ENCODE measurements around the gene GAREM1.

GAREM1 gene

DNA sequence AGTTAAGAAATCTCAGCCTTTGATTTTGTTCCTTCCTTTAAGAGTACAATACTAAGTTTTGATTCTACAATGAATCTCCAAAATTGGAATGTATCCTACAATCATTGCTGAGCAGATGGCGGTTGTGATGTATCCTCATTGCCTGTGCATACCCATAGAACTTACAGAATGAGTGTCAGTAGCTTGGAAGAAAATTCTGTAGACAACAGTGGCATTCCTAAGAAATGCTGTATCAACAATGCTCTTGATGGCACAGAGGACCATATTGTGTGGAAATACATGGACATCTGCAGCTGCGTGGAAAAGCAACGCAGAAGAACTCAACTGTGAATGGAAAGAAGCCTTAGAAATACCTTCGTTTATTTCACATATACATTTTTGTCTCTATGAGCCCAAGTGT is 30.2 kb downstream of the GAREM1 start:
- TF ChIP-seq, protein P1, sequence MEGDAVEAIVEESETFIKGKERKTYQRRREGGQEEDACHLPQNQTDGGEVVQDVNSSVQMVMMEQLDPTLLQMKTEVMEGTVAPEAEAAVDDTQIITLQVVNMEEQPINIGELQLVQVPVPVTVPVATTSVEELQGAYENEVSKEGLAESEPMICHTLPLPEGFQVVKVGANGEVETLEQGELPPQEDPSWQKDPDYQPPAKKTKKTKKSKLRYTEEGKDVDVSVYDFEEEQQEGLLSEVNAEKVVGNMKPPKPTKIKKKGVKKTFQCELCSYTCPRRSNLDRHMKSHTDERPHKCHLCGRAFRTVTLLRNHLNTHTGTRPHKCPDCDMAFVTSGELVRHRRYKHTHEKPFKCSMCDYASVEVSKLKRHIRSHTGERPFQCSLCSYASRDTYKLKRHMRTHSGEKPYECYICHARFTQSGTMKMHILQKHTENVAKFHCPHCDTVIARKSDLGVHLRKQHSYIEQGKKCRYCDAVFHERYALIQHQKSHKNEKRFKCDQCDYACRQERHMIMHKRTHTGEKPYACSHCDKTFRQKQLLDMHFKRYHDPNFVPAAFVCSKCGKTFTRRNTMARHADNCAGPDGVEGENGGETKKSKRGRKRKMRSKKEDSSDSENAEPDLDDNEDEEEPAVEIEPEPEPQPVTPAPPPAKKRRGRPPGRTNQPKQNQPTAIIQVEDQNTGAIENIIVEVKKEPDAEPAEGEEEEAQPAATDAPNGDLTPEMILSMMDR (IDR thresholded peaks at IDR 0.05; ENCODE audit: extremely low read depth, insufficient read depth, missing control alignments) = no peak
- DNase-seq (ENCODE audit: low spot score) = no peak
- in situ Hi-C loops (cut with MboI; ENCODE audit: low pct_unique_long_range_greater_than_20kb, low sequenced_read_pairs, unreplicated experiment) = no loop called here

DNA sequence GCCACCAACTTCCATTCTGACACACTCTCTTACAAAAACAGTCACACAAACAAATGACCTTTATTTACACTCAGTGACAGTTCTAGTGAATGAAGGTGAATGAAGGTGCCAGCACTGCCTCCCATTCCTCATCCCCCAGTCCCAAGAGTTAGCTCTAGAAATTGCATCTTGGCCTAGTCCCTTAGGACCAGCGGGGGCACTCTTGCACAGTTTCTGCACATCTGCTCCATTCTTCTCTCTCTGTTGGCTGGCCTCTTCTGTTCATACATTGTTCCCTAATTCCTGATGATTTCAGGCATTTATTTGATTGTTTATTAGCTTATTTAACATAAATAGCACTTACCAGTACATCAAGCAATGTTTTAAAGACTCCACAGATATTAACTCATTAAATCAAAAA is 30.9 kb downstream of the GAREM1 start:
- no peak for DNase-seq (ENCODE audit: low spot score)
- in situ Hi-C loops (cut with MboI; ENCODE audit: low pct_unique_long_range_greater_than_20kb, low sequenced_read_pairs, unreplicated experiment) = no loop called here
- TF ChIP-seq, protein P1 (IDR thresholded peaks at IDR 0.05; ENCODE audit: extremely low read depth, insufficient read depth, missing control alignments) = peak; percentile 19

DNA sequence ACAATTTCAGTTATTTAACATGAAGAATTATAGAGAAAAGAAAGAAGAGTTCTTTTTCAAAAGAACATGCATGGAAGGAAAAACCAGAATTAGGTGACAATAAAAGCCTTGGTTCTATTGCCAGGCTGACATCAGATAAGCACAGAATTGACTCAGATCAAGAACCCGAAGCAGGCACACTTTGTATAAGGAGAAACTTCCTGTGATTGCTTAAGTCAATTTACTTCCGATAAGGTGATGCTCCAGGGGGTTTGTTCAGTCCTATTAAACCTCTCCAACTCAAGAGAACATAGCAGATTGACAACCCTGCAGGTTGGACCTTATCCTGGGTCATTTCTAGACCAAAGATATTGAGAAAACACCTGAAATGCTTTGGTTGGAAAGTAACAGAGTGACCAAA is 31.4 kb downstream of the GAREM1 start:
- no peak for DNase-seq (ENCODE audit: low spot score)
- in situ Hi-C loops (cut with MboI; ENCODE audit: low pct_unique_long_range_greater_than_20kb, low sequenced_read_pairs, unreplicated experiment) = no loop called here
- TF ChIP-seq, protein P1 (IDR thresholded peaks at IDR 0.05; ENCODE audit: extremely low read depth, insufficient read depth, missing control alignments) = no peak

DNA sequence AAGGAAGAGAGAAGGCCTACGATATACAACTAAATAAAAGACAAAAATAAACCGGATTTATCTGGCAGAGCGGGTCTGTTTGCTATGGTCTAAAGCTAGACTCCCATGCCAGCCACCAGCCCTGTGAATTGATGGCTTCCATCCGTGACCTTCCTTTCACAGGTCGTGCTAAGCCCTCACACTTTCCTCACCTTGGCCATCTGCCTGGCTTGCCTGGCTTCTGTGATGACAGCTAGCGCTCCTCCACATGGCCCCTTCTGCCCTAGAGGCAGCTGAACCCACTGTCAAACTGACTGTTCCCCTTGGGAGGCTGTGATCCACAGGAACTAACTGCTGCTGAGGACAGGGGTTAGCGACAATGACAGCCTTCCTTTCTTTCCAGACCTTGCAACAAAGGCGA is 32.5 kb downstream of the GAREM1 start:
- in situ Hi-C loops (cut with MboI; ENCODE audit: low pct_unique_long_range_greater_than_20kb, low sequenced_read_pairs, unreplicated experiment) = no loop called here
- TF ChIP-seq, protein P1 (IDR thresholded peaks at IDR 0.05; ENCODE audit: extremely low read depth, insufficient read depth, missing control alignments) = no peak
- DNase-seq (ENCODE audit: low spot score) = no peak

DNA sequence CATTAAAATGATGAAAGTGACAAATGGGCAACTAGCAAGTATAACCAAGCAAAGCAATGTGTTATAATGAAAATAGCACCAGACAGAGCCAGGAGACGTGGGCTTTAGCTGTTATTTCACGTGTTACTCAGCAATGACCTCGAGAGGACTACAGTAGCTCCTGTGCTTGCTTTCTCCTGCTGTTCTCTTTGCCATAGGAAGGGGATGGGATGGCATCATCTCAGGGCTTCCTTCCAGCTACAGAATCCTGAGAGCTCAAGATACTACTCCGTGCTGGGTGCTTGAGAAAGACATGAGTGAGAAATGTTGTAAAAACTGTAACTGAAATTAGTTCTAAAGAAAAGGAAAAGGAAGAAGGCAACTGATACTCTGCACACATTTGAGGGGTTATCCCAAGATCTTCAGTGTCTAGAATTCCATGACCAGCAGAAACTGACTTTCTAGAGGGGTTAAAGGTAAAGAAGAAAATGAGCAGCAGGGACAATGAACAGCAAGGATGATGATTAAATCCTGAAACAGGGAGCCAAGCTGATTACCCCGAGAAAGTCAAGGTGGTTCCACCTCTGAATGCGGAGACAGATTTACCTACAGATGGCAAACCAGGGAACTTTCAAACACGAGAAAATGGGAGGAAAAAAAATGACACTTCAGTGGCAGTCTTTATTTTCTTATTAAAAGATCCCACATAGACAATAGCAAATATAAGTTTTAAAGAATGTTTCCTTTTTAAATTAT is 33.4 kb downstream of the GAREM1 start:
- no peak for DNase-seq (ENCODE audit: low spot score)

DNA sequence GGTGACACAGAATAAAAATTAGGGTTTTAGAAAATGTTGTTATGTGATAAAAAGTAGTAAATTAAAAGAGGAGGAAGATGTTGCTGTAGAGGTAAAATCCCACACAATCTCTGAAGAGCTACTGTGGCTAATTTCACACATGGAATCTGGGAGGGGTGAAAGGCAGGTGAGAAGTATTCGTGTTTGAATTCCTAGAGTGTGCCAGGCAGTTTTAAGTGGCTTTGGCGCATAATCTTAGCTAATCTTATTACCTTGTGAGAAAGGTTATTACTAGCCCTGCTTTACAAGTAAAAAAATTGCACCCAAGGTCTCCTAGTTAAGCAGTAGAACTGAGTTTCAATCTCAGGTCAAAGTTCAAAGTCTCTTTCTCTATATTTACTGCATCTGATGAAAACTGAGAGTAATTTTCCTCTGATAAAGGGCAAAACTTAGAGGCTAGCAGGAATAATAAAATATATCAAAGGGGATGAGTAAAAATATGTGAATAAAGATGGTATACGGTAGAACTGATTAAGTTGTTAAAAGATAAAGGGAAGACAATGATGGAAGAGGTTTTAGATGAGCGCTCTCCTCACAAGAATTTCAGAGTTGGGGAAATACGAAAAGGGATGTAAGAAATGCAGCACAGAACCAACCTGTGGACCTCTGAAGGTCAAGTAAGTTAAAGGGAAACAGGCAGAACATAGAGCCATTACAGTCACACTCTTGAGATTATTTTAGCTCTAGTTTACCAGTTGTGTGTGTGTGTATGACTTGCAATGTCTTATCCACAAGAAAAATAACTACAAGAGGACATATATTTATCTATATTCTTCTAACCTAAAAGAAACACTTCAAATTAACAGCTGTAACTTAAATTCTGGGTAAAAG is 34.8 kb downstream of the GAREM1 start:
- TF ChIP-seq, protein P1 (IDR thresholded peaks at IDR 0.05; ENCODE audit: extremely low read depth, insufficient read depth, missing control alignments) = no peak
- in situ Hi-C loops (cut with MboI; ENCODE audit: low pct_unique_long_range_greater_than_20kb, low sequenced_read_pairs, unreplicated experiment) = no loop called here
- no peak for DNase-seq (ENCODE audit: low spot score)

More for the DNA sequence above, 33.4 kb downstream of the GAREM1 start:
- TF ChIP-seq, protein P1 (IDR thresholded peaks at IDR 0.05; ENCODE audit: extremely low read depth, insufficient read depth, missing control alignments) = no peak
- in situ Hi-C loops (cut with MboI; ENCODE audit: low pct_unique_long_range_greater_than_20kb, low sequenced_read_pairs, unreplicated experiment) = no loop called here

All from GM13977 (cell line).